ENCODE measurements around the gene SOAT1. TPM values are rescaled to one million over a fixed set of nuclear protein-coding genes. Genes with fewer than 3 reads are reported as not detected.

SOAT1 gene
- total and polyA plus RNA-seq, 2 of the 4 experiments (the other 2 are of a cell fraction), result 19.5 to 19.8 TPM

DNA sequence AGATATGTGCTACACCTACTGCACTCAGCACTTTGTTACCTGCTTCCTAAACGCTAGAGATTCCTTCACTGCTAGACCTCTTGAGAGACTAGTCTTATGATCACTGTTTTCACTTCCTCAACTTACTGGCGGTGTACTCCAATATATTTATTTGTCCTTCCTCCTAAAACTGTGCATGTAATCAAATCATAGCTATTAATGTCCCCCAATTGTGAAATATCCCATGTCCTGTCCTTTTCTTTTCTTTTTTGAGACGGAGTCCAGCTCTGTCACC lies 3.4 kb downstream of the SOAT1 start:
- no peak overlapping the region for H2BK15ac ChIP-seq (ENCODE audit: low read depth, low read length)
- no peak overlapping the region; the same call in 1 of the 2 replicates for H3K23ac ChIP-seq (ENCODE audit: low read depth, low read length)
- peaks cover 9 to 46% of the 10 kb centered on the region in 2 experiments; a peak in 3 of 4 replicates for H3K79me1 ChIP-seq (ENCODE audit: low read depth in 1 of 2, low read length in 2 of 2)
- H3K4me2 ChIP-seq (ENCODE audit: low read depth, low read length), result no peak overlapping the region
- no peak overlapping the region for H4K5ac ChIP-seq (ENCODE audit: low read depth, low read length)
- H2AFZ ChIP-seq (replicated peaks; ENCODE audit: low read length, poor library complexity), result no peak overlapping the region
- no peak overlapping the region for H2AK5ac ChIP-seq (ENCODE audit: low read depth, low read length)
- H2BK20ac ChIP-seq (ENCODE audit: low read depth, low read length), result no peak overlapping the region
- TF ChIP-seq FOS (IDR thresholded peaks at IDR 0.05; ENCODE audit: low read depth, low read length) (no peak), POLR2A (IDR thresholded peaks at IDR 0.05; ENCODE audit: low read depth, low read length) (no peak), CHD1 (IDR thresholded peaks at IDR 0.05; ENCODE audit: low read depth, low read length) (no peak), BHLHE40 (IDR thresholded peaks at IDR 0.05; ENCODE audit: low read depth, low read length) (no peak), RCOR1 (IDR thresholded peaks at IDR 0.05; ENCODE audit: insufficient replicate concordance, low read length) (no peak), SMC3 (IDR thresholded peaks at IDR 0.05; ENCODE audit: low read depth, low read length) (no peak), MAFK (IDR thresholded peaks at IDR 0.05; ENCODE audit: low read depth, low read length) (no peak), NFE2L2 (IDR thresholded peaks at IDR 0.05; ENCODE audit: low read depth, low read length) (no peak), RAD21 (IDR thresholded peaks at IDR 0.05; ENCODE audit: low read length) (no peak), MAZ (IDR thresholded peaks at IDR 0.05; ENCODE audit: borderline replicate concordance, low read depth, low read length) (no peak)
- TF ChIP-seq, protein P1, sequence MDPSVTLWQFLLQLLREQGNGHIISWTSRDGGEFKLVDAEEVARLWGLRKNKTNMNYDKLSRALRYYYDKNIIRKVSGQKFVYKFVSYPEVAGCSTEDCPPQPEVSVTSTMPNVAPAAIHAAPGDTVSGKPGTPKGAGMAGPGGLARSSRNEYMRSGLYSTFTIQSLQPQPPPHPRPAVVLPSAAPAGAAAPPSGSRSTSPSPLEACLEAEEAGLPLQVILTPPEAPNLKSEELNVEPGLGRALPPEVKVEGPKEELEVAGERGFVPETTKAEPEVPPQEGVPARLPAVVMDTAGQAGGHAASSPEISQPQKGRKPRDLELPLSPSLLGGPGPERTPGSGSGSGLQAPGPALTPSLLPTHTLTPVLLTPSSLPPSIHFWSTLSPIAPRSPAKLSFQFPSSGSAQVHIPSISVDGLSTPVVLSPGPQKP (IDR thresholded peaks at IDR 0.05; ENCODE audit: borderline replicate concordance, low read depth, low read length), result no peak
- no peak overlapping the region for H4K8ac ChIP-seq (ENCODE audit: low read depth in 2 of 2, low read length in 2 of 2)
- no peak for DNase-seq
- CTCF ChIA-PET, result interaction anchor here (0.6 kb wide), 2 partner anchors 14 to 84 kb away, joined by 3 to 4 read pairs; no protein-coding TSS in a partner anchor
- dilution Hi-C loops (cut with HindIII; ENCODE audit: low sequenced_read_pairs, unreplicated experiment), result no loop called here
- POLR2A ChIA-PET (ENCODE audit: unreplicated experiment), result interaction anchor here (0.5 kb wide), 1 partner anchor 69 kb away, joined by 4 read pairs; no protein-coding TSS in a partner anchor
- no peaks in the 10 kb centered on the region for H3K36me3 ChIP-seq (ENCODE audit: control insufficient read depth, insufficient read depth, low read length)
- no peak overlapping the region for H3K14ac ChIP-seq (replicated peaks; ENCODE audit: low read depth, low read length)
- WGBS, 2 experiments (ENCODE audit: extremely low coverage in 2 of 2, insufficient read length in 1 of 2), result 92% methylated on average over 2 of the region's 3 CpGs; no CpG with 5 or more reads in 1 of the 2 experiments
- in situ Hi-C loops (cut with MboI; ENCODE audit: low sequenced_read_pairs), result loop anchor here (10.0 kb wide), 1 partner anchor 172 kb away; no protein-coding TSS in a partner anchor
- peaks cover 3% of the 10 kb centered on the region; the same call in 1 of the 2 replicates for H3K4me1 ChIP-seq (ENCODE audit: control insufficient read depth, insufficient read depth, low read length)
- no peak overlapping the region for H3K4me3 ChIP-seq (ENCODE audit: insufficient read depth, low read depth, low read length)
- H4K91ac ChIP-seq (ENCODE audit: insufficient read depth, low read depth, low read length), result no peak overlapping the region
- no peak overlapping the region for H2BK120ac ChIP-seq (ENCODE audit: low read depth, low read length)
- no peaks in the 10 kb centered on the region for H3K9me3 ChIP-seq (ENCODE audit: control insufficient read depth, insufficient read depth, low read length)
- peaks cover 16% of the 10 kb centered on the region; the same call in 1 of the 2 replicates for H4K20me1 ChIP-seq (ENCODE audit: insufficient read depth, low read length)
- H3K18ac ChIP-seq (ENCODE audit: low read depth, low read length), result no peak overlapping the region
- no TSS peak for BruUV-seq (replicated peaks)
- intact Hi-C loops (cut with micrococcal nuclease), result no loop called here
- H3K27me3 ChIP-seq (ENCODE audit: control insufficient read depth, insufficient read depth, low read length), result no peaks in the 10 kb centered on the region
- H3K27ac ChIP-seq (ENCODE audit: insufficient read depth, low read length), result no peak overlapping the region
- ATAC-seq (ENCODE audit: low read depth), result no peak
- H2BK5ac ChIP-seq (ENCODE audit: low read depth, low read length, poor library complexity, severe bottlenecking), result no peak overlapping the region
- H3K56ac ChIP-seq (ENCODE audit: extremely low read depth, insufficient read depth, low read length), result no peak overlapping the region
- H3K9ac ChIP-seq (ENCODE audit: low read depth, low read length), result no peak overlapping the region
- H3K4ac ChIP-seq (ENCODE audit: low read depth, low read length), result no peak overlapping the region
- no peak overlapping the region for H2AK9ac ChIP-seq (replicated peaks; ENCODE audit: low read depth, low read length, poor library complexity)
- H3K9me1 ChIP-seq (ENCODE audit: insufficient read depth, low read length), result 0 out of 2 replicates have a peak, but pooled peaks cover 2% of the 10 kb centered on the region
